HFFc6 (cell line): ENCODE results near the gene KIF5C. TPM values are rescaled to one million over a fixed set of nuclear protein-coding genes. Genes with fewer than 3 reads are reported as not detected.

Experiments
- DNase-seq: peaks from one replicate; pipeline ENCODE4 v3.0.0-alpha.2; 2018
- H3K27ac Mint-ChIP-seq: 2 replicates; pipeline ENCODE4 v1.8.0; 2020; ENCODE audit warnings: mild to moderate bottlenecking, mixed read lengths
- H3K27me3 Mint-ChIP-seq: 2 replicates; pipeline ENCODE4 v1.8.0; 2021; ENCODE audit warnings: mild to moderate bottlenecking, moderate library complexity, mixed read lengths; ENCODE audit not compliant: insufficient read depth
- H3K36me3 Mint-ChIP-seq: 2 replicates; pipeline ENCODE4 v1.8.0; 2021; ENCODE audit warnings: low read depth, mixed read lengths
- H3K4me1 Mint-ChIP-seq: 2 replicates; pipeline ENCODE4 v1.8.0; 2020; ENCODE audit warnings: low read depth, mixed read lengths
- H3K4me3 Mint-ChIP-seq: 2 replicates; pipeline ENCODE4 v1.8.0; 2020; ENCODE audit warnings: mild to moderate bottlenecking, moderate library complexity, mixed read lengths
- H3K9me3 Mint-ChIP-seq: 2 replicates; pipeline ENCODE4 v1.8.0; 2020; ENCODE audit warnings: mild to moderate bottlenecking, mixed read lengths
- total RNA-seq, 6 experiments: library from RNA; stranded (reverse); fragmentation: NEBNext Ultra II Directional; extraction: Animal tissue kit (Norgen Biotek cat#: 25700); gene quantifications; 2 replicates in 1 of 6; 3 replicates in 5 of 6; pipeline ENCODE4 v1.2.3, GENCODE V29; 2021
- TF ChIP-seq, protein P1 (sequence below): fragments of 200-600 bp; sonication (generic); IDR thresholded peaks from 2 replicates; pipeline ENCODE4 v1.5.0; 2021; ENCODE audit warnings: antibody characterized with exemption, mild to moderate bottlenecking

The KIF5C gene
- total RNA-seq, 6 experiments from 2014 or later, result 0.38 to 1.0 (median 0.54) TPM

DNA sequence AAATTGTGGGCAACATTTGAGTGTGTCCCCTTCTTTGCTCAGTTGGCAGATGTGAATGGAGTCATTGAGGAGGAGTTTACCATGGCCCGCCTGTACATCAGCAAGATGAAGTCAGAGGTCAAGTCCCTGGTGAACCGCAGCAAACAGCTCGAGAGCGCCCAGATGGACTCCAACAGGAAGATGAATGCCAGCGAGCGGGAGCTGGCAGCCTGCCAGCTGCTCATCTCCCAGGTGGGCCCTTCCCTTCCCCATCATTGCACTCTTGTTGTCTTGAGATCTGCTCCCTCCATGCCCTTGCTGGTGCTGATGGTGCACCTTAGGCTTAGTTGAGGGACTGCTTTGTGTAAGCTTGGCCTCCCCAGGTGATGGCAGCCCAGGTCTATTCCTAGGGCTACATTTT, 115.9 kb downstream of the KIF5C start:
- no peak overlapping the region for H3K27ac Mint-ChIP-seq

DNA sequence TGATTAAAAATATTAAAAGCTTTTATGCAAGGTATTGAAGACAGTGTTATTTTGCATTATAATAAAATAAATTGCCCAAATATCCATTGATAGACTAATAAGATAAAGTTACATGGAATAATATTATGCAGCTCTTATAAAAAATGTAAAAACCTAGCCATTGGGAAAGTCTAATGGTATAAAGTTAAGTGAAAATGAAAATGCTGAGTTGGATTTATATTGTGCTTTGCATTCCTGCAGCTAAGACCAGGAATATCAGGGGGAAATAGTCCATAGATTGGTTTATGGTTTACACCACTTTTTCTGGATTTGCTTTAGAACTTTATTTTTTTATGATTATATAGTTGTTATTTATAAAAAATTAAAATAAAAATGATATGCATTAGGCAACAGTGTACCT, 117.4 kb downstream of the KIF5C start:
- Mint-ChIP-seq H3K4me1 (peaks cover 5% of the 10 kb centered on the region; the same call in 1 of the 2 replicates), H3K4me3 (no peak overlapping the region), H3K36me3 (no peaks in the 10 kb centered on the region), H3K27me3 (peaks cover 4% of the 10 kb centered on the region), H3K27ac (no peak overlapping the region), H3K9me3 (no peaks in the 10 kb centered on the region)
- TF ChIP-seq, protein P1, sequence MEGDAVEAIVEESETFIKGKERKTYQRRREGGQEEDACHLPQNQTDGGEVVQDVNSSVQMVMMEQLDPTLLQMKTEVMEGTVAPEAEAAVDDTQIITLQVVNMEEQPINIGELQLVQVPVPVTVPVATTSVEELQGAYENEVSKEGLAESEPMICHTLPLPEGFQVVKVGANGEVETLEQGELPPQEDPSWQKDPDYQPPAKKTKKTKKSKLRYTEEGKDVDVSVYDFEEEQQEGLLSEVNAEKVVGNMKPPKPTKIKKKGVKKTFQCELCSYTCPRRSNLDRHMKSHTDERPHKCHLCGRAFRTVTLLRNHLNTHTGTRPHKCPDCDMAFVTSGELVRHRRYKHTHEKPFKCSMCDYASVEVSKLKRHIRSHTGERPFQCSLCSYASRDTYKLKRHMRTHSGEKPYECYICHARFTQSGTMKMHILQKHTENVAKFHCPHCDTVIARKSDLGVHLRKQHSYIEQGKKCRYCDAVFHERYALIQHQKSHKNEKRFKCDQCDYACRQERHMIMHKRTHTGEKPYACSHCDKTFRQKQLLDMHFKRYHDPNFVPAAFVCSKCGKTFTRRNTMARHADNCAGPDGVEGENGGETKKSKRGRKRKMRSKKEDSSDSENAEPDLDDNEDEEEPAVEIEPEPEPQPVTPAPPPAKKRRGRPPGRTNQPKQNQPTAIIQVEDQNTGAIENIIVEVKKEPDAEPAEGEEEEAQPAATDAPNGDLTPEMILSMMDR, result no peak
- DNase-seq, result no peak

More for the DNA sequence above, 115.9 kb downstream of the KIF5C start:
- Mint-ChIP-seq H3K27me3 (peaks cover 4% of the 10 kb centered on the region), H3K4me3 (no peak overlapping the region), H3K36me3 (no peaks in the 10 kb centered on the region), H3K9me3 (no peaks in the 10 kb centered on the region), H3K4me1 (peaks cover 5% of the 10 kb centered on the region; the same call in 1 of the 2 replicates)
- TF ChIP-seq, protein P1, result no peak
- no peak for DNase-seq

DNA sequence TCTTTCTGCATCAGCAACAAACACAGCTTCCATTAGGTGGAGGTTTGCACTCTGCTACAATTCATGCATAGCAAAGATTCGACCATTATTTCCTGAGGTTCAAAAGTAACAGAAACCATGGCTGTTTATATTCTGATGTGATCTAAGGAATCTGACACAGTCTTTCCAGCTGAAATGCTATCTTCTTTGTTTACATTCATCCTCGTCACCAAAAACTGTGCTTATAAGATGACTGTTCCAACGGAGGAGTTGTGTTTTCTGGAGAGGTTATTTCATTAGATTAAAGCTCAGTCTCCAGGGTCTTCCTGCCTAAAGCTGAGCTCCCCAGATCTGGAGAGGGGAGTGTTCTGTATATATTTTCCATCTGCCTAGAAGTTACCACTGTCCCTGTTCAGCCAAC, 118.3 kb downstream of the KIF5C start:
- Mint-ChIP-seq H3K27ac (no peak overlapping the region), H3K4me1 (peaks cover 5% of the 10 kb centered on the region; the same call in 1 of the 2 replicates), H3K4me3 (no peak overlapping the region), H3K9me3 (no peaks in the 10 kb centered on the region), H3K27me3 (peaks cover 4% of the 10 kb centered on the region), H3K36me3 (no peaks in the 10 kb centered on the region)
- TF ChIP-seq, protein P1, result no peak
- DNase-seq, result no peak

DNA sequence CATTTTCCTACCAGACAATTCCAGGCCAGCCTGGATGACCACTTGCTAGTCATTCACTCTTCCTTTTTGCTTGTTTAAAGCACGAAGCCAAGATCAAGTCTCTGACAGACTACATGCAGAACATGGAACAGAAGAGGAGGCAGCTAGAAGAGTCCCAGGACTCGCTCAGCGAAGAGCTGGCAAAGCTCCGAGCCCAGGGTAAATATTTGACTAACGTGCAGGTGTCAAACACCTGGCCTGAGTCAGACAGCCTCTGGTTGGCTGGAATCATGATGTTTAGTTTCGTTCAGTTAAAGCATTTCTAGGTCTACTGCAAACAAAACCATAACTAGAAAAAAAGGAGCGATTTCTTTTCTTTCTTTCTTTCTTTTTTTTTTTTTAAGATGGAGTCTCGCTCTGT, 119.3 kb downstream of the KIF5C start:
- peaks cover 4% of the 10 kb centered on the region for H3K27me3 Mint-ChIP-seq
- DNase-seq, result no peak
- H3K4me3 Mint-ChIP-seq, result no peak overlapping the region

DNA sequence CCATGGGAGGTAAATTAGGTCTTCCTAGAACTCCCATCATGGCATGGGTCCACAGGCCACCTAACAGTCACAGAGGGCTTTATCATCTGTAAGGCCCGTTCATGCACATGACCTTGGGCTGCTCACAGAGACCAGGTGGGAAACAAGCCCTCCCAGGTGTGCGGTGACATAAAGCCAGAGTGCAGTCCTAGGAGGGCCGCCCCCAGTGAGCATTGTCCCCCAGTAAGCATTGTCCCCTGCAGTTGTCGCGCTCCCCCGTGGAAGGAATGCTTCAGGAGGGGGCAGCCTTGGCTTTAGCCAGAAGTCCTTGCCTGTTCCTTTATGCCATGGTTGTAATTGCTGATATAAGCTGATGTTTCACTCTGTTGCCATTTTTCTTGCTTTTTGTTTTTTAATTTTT, 121.8 kb downstream of the KIF5C start:
- no peak for DNase-seq
- Mint-ChIP-seq H3K9me3 (no peaks in the 10 kb centered on the region), H3K27me3 (peaks cover 7% of the 10 kb centered on the region), H3K36me3 (no peaks in the 10 kb centered on the region), H3K4me3 (no peak overlapping the region), H3K4me1 (peaks cover 22% of the 10 kb centered on the region), H3K27ac (no peak overlapping the region)
- TF ChIP-seq, protein P1, result no peak

More for the DNA sequence above, 119.3 kb downstream of the KIF5C start:
- Mint-ChIP-seq H3K36me3 (no peaks in the 10 kb centered on the region), H3K27ac (no peak overlapping the region), H3K4me1 (peaks cover 8% of the 10 kb centered on the region; the same call in 1 of the 2 replicates), H3K9me3 (no peaks in the 10 kb centered on the region)
- TF ChIP-seq, protein P1, result no peak
